A549 (cell line): ENCODE results near the gene RUNDC1.

Source experiments
- EP300 ChIP-seq, 2 experiments: fragments of >200 bp; sonication (Bioruptor Twin); formaldehyde crosslinking; IDR thresholded peaks; 2 replicates in 1 of 2; 3 replicates in 1 of 2; pipeline ENCODE4 v1.6.1; 2016 to 2017
- NR3C1 ChIP-seq: fragments of >200 bp; sonication (Bioruptor Twin); formaldehyde crosslinking; IDR thresholded peaks from 3 replicates; pipeline ENCODE4 v1.6.1; 2017
- POLR2A ChIP-seq: IDR thresholded peaks from 2 replicates; pipeline ENCODE4 v1.6.1; 2012; ENCODE audit warnings: mild to moderate bottlenecking, low read length
- TF ChIP-seq, protein P1 (sequence below): fragments of >200 bp; sonication (Bioruptor Twin); formaldehyde crosslinking; IDR thresholded peaks from 3 replicates; pipeline ENCODE4 v1.5.1; 2016

DNA sequence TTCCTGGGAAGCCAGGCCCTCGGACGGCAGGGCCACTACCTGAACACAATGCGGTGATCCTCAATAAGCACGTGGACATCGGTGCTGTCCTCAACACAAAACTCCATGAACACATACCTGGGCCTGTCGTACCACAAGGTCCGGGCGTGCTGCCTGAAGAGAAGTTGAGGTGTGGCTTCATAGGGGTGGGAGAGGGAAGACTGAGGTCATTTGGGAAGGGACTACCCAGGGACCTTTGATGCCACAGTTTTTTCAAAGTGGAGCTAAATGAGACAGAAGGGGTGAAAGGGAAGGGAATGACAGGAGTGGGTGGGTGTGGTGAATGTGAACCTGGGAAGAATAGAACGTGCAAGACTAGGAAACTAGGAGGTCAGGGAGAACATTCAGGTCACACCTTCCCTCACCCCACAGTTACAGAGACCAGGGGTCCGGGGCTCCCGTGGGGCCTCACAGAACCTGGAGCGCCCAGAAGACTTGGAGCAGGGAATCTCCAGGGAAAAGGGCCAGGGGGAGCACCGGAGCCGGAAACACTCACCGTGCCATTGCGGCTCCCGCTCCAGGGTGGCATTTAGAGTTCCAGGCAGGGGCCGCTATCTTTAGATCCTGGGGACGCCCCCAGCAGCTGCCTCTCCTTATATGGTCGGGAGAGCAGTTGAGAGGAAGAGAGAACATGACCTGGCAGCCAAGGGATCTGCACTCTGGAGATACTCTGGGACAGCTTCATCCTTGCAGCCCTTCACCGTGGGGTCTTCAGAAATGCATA lies 673 bp upstream of the RUNDC1 start, which contains the start of gene PTGES3L:
- TF ChIP-seq, protein P1, sequence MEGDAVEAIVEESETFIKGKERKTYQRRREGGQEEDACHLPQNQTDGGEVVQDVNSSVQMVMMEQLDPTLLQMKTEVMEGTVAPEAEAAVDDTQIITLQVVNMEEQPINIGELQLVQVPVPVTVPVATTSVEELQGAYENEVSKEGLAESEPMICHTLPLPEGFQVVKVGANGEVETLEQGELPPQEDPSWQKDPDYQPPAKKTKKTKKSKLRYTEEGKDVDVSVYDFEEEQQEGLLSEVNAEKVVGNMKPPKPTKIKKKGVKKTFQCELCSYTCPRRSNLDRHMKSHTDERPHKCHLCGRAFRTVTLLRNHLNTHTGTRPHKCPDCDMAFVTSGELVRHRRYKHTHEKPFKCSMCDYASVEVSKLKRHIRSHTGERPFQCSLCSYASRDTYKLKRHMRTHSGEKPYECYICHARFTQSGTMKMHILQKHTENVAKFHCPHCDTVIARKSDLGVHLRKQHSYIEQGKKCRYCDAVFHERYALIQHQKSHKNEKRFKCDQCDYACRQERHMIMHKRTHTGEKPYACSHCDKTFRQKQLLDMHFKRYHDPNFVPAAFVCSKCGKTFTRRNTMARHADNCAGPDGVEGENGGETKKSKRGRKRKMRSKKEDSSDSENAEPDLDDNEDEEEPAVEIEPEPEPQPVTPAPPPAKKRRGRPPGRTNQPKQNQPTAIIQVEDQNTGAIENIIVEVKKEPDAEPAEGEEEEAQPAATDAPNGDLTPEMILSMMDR, result no peak
- no peak for TF ChIP-seq EP300 (IDR thresholded peaks at IDR 0.05)
- no peak for TF ChIP-seq POLR2A
- TF ChIP-seq NR3C1, result no peak
